HepG2 (cell line): ENCODE data around the gene UBE2O. TPM values are rescaled to one million over a fixed set of nuclear protein-coding genes. Genes with fewer than 3 reads are reported as not detected.

Source experiments
- ASH2L ChIP-seq: fragments of 300-600, 200-600 bp; sonication (generic); IDR thresholded peaks from 2 replicates; pipeline ENCODE4 v1.7.0; 2017; ENCODE audit warnings: low read depth, mild to moderate bottlenecking, moderate library complexity, mixed read lengths, low read length; ENCODE audit not compliant: insufficient read length
- CEBPB ChIP-seq: IDR thresholded peaks from 2 replicates; pipeline ENCODE4 v1.6.1; 2011; ENCODE audit warnings: low read depth, low read length, improper control_type of control experiment, borderline replicate concordance
- HOXA5 ChIP-seq: sonication (generic); formaldehyde crosslinking; IDR thresholded peaks from 2 replicates; pipeline ENCODE4 v1.4.0; 2020; ENCODE audit warnings: missing genetic modification reagents
- PHF20 ChIP-seq: sonication (generic); formaldehyde crosslinking; IDR thresholded peaks from 2 replicates; pipeline ENCODE4 v1.5.0; 2020; ENCODE audit warnings: mild to moderate bottlenecking, missing genetic modification reagents
- PTBP1 ChIP-seq: fragments of 200-400 bp; formaldehyde crosslinking; IDR thresholded peaks from 2 replicates; pipeline ENCODE4 v1.6.1; 2018; ENCODE audit warnings: low read length, low read depth; ENCODE audit not compliant: poor library complexity, severe bottlenecking
- RXRA ChIP-seq: sonication (generic); formaldehyde crosslinking; IDR thresholded peaks from 2 replicates; pipeline ENCODE4 v1.5.1; 2020; ENCODE audit warnings: missing genetic modification reagents
- ZKSCAN5 ChIP-seq: sonication (generic); formaldehyde crosslinking; IDR thresholded peaks from 2 replicates; pipeline ENCODE4 v1.5.1; 2020; ENCODE audit warnings: mild to moderate bottlenecking, missing genetic modification reagents
- ZNF746 ChIP-seq: sonication (generic); formaldehyde crosslinking; IDR thresholded peaks from 2 replicates; pipeline ENCODE4 v1.8.0; 2022; ENCODE audit warnings: mild to moderate bottlenecking, missing genetic modification reagents
- polyA plus RNA-seq, 8 experiments: library from polyadenylated mRNA; depleted of rRNA in 3 of 8; stranded (reverse) in 7 of 8; unstranded in 1 of 8; fragments of >200 nt; fragmentation: Illumina TruSeq in 4 of 8; extraction: Trizol in 4 of 8; gene quantifications; 2 replicates each; pipeline versions ENCODE4 v1.2.1 to v1.2.3, GENCODE V29; 2011 to 2016; ENCODE audit warnings: low read depth in 4 of 8, missing spikeins in 1 of 8, mixed read lengths in 1 of 8; ENCODE audit not compliant: insufficient read depth in 1 of 8
- total RNA-seq, 5 experiments: library from RNA; depleted of rRNA; stranded (reverse); fragments of >200 nt; fragmentation: Illumina TruSeq; extraction: Trizol; gene quantifications; 2 replicates each; pipeline ENCODE4 v1.2.3, GENCODE V29; 2016; ENCODE audit warnings: low read depth in 1 of 5
- TF ChIP-seq, protein P1 (sequence below): sonication (generic); formaldehyde crosslinking; IDR thresholded peaks from 2 replicates; pipeline ENCODE4 v1.5.0; 2020; ENCODE audit warnings: mild to moderate bottlenecking, missing genetic modification reagents, borderline replicate concordance
- TF ChIP-seq, protein P2 (sequence below): IDR thresholded peaks from 2 replicates; pipeline ENCODE4 v1.6.1; 2016; ENCODE audit warnings: mild to moderate bottlenecking
- TF ChIP-seq, protein P3 (sequence below): IDR thresholded peaks from 2 replicates; pipeline ENCODE4 v1.6.1; 2016; ENCODE audit warnings: control low read depth
- TF ChIP-seq, protein P4 (sequence below): IDR thresholded peaks from 2 replicates; pipeline ENCODE4 v1.6.1; 2016; ENCODE audit warnings: low read depth

The UBE2O gene
- total and polyA plus RNA-seq, 2 of the 13 experiments (the other 11 are each of a cell fraction or from before 2014, with no cell fraction given), result 21.5 to 23.5 TPM

DNA sequence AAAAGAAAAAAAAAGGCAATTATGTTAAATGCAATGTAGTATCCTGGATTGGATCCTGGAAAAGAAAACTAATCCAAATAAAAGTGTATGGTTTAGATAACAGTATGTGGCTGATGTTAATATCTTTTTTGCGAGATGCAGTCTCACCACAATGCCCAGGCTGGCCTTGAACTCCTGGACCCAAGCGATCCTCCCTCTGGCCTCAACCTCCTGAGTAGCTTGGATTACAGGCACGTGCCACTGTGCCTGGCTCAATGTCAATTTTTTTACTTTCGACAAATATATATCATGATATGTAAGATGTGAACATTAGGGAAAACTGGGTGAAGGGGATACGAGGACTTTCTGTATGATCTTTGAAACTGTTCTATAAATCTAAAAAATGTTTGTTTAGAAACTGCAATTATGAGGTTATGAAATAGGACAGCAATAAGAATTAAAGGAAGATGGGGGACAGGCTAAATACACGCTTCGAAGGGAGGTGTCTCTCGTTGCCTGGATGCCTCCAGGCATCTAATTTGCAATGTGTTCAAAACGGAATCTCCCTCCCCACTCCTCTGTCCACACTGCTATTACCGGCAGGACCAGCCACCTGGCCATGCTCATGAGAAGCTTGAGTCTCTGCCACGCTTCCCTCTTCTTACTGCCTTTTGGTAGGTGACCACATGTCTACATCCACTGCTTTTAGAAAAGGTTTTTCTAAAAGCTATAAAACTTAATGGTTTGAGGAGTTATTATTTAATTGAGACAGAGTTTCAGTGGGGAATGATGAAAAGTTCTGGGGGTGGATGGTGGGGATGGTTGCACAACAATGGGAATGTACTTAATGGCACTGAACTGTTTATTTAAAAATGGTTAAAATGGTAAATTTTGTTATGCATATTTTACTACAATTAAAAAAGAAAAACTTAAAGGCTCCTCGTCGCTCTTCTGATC, 15.2 kb downstream of the UBE2O start (continued):
- TF ChIP-seq, protein P1, sequence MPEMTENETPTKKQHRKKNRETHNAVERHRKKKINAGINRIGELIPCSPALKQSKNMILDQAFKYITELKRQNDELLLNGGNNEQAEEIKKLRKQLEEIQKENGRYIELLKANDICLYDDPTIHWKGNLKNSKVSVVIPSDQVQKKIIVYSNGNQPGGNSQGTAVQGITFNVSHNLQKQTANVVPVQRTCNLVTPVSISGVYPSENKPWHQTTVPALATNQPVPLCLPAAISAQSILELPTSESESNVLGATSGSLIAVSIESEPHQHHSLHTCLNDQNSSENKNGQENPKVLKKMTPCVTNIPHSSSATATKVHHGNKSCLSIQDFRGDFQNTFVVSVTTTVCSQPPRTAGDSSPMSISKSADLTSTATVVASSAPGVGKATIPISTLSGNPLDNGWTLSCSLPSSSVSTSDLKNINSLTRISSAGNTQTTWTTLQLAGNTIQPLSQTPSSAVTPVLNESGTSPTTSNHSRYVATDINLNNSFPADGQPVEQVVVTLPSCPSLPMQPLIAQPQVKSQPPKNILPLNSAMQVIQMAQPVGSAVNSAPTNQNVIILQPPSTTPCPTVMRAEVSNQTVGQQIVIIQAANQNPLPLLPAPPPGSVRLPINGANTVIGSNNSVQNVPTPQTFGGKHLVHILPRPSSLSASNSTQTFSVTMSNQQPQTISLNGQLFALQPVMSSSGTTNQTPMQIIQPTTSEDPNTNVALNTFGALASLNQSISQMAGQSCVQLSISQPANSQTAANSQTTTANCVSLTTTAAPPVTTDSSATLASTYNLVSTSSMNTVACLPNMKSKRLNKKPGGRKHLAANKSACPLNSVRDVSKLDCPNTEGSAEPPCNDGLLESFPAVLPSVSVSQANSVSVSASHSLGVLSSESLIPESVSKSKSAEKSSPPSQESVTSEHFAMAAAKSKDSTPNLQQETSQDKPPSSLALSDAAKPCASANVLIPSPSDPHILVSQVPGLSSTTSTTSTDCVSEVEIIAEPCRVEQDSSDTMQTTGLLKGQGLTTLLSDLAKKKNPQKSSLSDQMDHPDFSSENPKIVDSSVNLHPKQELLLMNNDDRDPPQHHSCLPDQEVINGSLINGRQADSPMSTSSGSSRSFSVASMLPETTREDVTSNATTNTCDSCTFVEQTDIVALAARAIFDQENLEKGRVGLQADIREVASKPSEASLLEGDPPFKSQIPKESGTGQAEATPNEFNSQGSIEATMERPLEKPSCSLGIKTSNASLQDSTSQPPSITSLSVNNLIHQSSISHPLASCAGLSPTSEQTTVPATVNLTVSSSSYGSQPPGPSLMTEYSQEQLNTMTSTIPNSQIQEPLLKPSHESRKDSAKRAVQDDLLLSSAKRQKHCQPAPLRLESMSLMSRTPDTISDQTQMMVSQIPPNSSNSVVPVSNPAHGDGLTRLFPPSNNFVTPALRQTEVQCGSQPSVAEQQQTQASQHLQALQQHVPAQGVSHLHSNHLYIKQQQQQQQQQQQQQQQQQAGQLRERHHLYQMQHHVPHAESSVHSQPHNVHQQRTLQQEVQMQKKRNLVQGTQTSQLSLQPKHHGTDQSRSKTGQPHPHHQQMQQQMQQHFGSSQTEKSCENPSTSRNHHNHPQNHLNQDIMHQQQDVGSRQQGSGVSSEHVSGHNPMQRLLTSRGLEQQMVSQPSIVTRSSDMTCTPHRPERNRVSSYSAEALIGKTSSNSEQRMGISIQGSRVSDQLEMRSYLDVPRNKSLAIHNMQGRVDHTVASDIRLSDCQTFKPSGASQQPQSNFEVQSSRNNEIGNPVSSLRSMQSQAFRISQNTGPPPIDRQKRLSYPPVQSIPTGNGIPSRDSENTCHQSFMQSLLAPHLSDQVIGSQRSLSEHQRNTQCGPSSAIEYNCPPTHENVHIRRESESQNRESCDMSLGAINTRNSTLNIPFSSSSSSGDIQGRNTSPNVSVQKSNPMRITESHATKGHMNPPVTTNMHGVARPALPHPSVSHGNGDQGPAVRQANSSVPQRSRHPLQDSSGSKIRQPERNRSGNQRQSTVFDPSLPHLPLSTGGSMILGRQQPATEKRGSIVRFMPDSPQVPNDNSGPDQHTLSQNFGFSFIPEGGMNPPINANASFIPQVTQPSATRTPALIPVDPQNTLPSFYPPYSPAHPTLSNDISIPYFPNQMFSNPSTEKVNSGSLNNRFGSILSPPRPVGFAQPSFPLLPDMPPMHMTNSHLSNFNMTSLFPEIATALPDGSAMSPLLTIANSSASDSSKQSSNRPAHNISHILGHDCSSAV (CRISPR knock-in tag), result no peak
- TF ChIP-seq RXRA (no peak), HOXA5 (no peak), ZKSCAN5 (no peak), ZNF746 (no peak), PHF20 (CRISPR knock-in tag) (no peak), CEBPB (0 out of 2 replicates have a peak, but pooled peaks have one; percentile 27), PTBP1 (no peak), ASH2L (no peak)
- TF ChIP-seq, protein P2, sequence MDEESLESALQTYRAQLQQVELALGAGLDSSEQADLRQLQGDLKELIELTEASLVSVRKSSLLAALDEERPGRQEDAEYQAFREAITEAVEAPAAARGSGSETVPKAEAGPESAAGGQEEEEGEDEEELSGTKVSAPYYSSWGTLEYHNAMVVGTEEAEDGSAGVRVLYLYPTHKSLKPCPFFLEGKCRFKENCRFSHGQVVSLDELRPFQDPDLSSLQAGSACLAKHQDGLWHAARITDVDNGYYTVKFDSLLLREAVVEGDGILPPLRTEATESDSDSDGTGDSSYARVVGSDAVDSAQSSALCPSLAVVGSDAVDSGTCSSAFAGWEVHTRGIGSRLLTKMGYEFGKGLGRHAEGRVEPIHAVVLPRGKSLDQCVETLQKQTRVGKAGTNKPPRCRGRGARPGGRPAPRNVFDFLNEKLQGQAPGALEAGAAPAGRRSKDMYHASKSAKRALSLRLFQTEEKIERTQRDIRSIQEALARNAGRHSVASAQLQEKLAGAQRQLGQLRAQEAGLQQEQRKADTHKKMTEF (CRISPR knock-in tag), result no peak
- TF ChIP-seq, protein P3, sequence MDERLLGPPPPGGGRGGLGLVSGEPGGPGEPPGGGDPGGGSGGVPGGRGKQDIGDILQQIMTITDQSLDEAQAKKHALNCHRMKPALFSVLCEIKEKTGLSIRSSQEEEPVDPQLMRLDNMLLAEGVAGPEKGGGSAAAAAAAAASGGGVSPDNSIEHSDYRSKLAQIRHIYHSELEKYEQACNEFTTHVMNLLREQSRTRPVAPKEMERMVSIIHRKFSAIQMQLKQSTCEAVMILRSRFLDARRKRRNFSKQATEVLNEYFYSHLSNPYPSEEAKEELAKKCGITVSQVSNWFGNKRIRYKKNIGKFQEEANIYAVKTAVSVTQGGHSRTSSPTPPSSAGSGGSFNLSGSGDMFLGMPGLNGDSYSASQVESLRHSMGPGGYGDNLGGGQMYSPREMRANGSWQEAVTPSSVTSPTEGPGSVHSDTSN (CRISPR knock-in tag), result no peak
- TF ChIP-seq, protein P4, sequence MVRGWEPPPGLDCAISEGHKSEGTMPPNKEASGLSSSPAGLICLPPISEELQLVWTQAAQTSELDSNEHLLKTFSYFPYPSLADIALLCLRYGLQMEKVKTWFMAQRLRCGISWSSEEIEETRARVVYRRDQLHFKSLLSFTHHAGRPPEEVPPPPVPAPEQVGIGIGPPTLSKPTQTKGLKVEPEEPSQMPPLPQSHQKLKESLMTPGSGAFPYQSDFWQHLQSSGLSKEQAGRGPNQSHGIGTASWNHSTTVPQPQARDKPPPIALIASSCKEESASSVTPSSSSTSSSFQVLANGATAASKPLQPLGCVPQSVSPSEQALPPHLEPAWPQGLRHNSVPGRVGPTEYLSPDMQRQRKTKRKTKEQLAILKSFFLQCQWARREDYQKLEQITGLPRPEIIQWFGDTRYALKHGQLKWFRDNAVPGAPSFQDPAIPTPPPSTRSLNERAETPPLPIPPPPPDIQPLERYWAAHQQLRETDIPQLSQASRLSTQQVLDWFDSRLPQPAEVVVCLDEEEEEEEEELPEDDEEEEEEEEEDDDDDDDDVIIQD, result no peak; the same call in 1 of the 2 replicates
